ENCODE data around the gene STAT2. TPM values are rescaled to one million over a fixed set of nuclear protein-coding genes. Genes with fewer than 3 reads are reported as not detected.
"Not testable (repeated sequence)": the region's sequence is repeated elsewhere in the genome, so short reads cannot be mapped to it uniquely, and the experiment has no call there.

Gene STAT2
- total RNA-seq, 1 donor from 2014 or later = 132 TPM

GRCh38 chr12:56350662-56351061 lies 9.2 kb downstream of the STAT2 start:
- TF ChIP-seq CTCF (conservative IDR thresholded peaks at IDR 0.05) = no peak
- Mint-ChIP-seq H3K4me3 (no peak overlapping the region), H3K27ac (no peak overlapping the region), H3K4me1 (ENCODE audit: unreplicated experiment) (no peaks in the 10 kb centered on the region), H3K27me3 (no peaks in the 10 kb centered on the region), H3K36me3 (peaks cover 26% of the 10 kb centered on the region), H3K9me3 (no peaks in the 10 kb centered on the region)
- no peak for DNase-seq (ENCODE audit: extremely low spot score, unreplicated experiment)

- Mint-ChIP-seq H3K36me3 (peaks cover 27% of the 10 kb centered on the region), H3K9me3 (no peaks in the 10 kb centered on the region), H3K27me3 (no peaks in the 10 kb centered on the region), H3K27ac (no peak overlapping the region), H3K4me3 (no peak overlapping the region), H3K4me1 (ENCODE audit: unreplicated experiment) (no peaks in the 10 kb centered on the region)
- DNase-seq (ENCODE audit: extremely low spot score, unreplicated experiment) = no peak
- no peak for TF ChIP-seq CTCF (conservative IDR thresholded peaks at IDR 0.05)
Observed at GRCh38 chr12:56348776-56349175, 11.1 kb downstream of the STAT2 start.

GRCh38 chr12:56347255-56347654 lies 12.7 kb downstream of the STAT2 start:
- peaks cover 33% of the 10 kb centered on the region for H3K36me3 Mint-ChIP-seq
- not testable (repeated sequence) for H3K9me3 Mint-ChIP-seq; H3K4me3 Mint-ChIP-seq; H3K27me3 Mint-ChIP-seq; DNase-seq (ENCODE audit: extremely low spot score, unreplicated experiment); H3K27ac Mint-ChIP-seq; H3K4me1 Mint-ChIP-seq (ENCODE audit: unreplicated experiment)

- H3K4me3 Mint-ChIP-seq = no peak overlapping the region
- H3K9me3 Mint-ChIP-seq = no peaks in the 10 kb centered on the region
- H3K27me3 Mint-ChIP-seq = no peaks in the 10 kb centered on the region
- no peak for DNase-seq (ENCODE audit: extremely low spot score, unreplicated experiment)
- H3K4me1 Mint-ChIP-seq (ENCODE audit: unreplicated experiment) = no peaks in the 10 kb centered on the region
- TF ChIP-seq CTCF (conservative IDR thresholded peaks at IDR 0.05) = no peak
- peaks cover 33% of the 10 kb centered on the region for H3K36me3 Mint-ChIP-seq
- no peak overlapping the region for H3K27ac Mint-ChIP-seq
Observed at GRCh38 chr12:56346675-56347074, 13.2 kb downstream of the STAT2 start.

- not testable (repeated sequence) for H3K27me3 Mint-ChIP-seq; DNase-seq (ENCODE audit: extremely low spot score, unreplicated experiment); H3K4me3 Mint-ChIP-seq; H3K9me3 Mint-ChIP-seq; H3K27ac Mint-ChIP-seq; H3K4me1 Mint-ChIP-seq (ENCODE audit: unreplicated experiment)
- peaks cover 16% of the 10 kb centered on the region for H3K36me3 Mint-ChIP-seq
Observed at GRCh38 chr12:56342290-56342689, 17.6 kb downstream of the STAT2 start.

GRCh38 chr12:56341616-56342015 lies 18.3 kb downstream of the STAT2 start:
- no peak for DNase-seq (ENCODE audit: extremely low spot score, unreplicated experiment)
- no peak overlapping the region for H3K4me3 Mint-ChIP-seq
- no peaks in the 10 kb centered on the region for H3K27me3 Mint-ChIP-seq
- H3K4me1 Mint-ChIP-seq (ENCODE audit: unreplicated experiment) = peaks cover 5% of the 10 kb centered on the region
- TF ChIP-seq CTCF (conservative IDR thresholded peaks at IDR 0.05) = no peak
- no peaks in the 10 kb centered on the region for H3K9me3 Mint-ChIP-seq
- peaks cover 16% of the 10 kb centered on the region for H3K36me3 Mint-ChIP-seq
- H3K27ac Mint-ChIP-seq = no peak overlapping the region

GRCh38 chr12:56339158-56339422 lies 20.8 kb downstream of the STAT2 start:
- peaks cover 10% of the 10 kb centered on the region for H3K4me1 Mint-ChIP-seq (ENCODE audit: unreplicated experiment)
- DNase-seq (ENCODE audit: extremely low spot score, unreplicated experiment) = no peak
- TF ChIP-seq CTCF (conservative IDR thresholded peaks at IDR 0.05) = no peak
- peak overlapping the region; percentile 70 for H3K27ac Mint-ChIP-seq
- no peaks in the 10 kb centered on the region for H3K9me3 Mint-ChIP-seq
- H3K27me3 Mint-ChIP-seq = no peaks in the 10 kb centered on the region
- peaks cover 6% of the 10 kb centered on the region for H3K36me3 Mint-ChIP-seq
- no peak overlapping the region for H3K4me3 Mint-ChIP-seq

Measured in type B pancreatic cell (in vitro differentiated cells).